ENCODE data around the gene CACNA2D4.

Gene CACNA2D4

DNA sequence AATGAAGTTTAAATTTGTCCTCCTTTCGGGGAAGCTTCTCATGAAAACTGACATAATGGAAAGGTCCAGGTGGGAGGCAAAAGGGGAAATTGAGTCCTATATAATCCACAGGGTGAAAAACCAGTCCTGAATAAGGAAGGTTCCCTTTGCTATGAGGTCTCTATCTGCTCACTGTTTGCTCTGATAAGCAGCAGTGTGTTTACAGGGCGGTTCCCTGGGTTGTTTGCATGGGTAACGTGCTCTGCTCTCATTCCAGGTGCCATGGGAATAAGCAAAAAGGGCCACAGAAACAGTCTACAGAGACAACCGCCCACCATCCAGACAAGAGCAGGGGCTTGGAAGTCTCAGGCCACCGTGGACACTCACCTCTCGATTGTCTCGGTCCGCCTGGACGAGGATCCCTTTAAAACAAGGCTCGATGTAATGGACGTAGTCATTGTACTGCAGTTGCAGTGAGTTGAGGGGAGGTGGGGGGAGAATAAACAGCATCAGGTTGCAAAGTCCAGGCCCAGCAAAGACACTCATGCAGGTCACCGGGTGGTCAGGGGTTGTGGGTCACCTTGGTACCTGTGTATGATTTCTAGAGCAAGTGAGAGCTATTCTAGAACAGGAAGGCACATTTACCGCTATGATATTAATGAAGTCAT lies 32.7 kb downstream of the CACNA2D4 start:
- DNase-seq, result peak; percentile 61

- no peak for DNase-seq
Measured at GRCh38 chr12:1885082-1885596, 33.3 kb downstream of the CACNA2D4 start.

GRCh38 chr12:1884651-1885050 lies 33.8 kb downstream of the CACNA2D4 start:
- DNase-seq, result no peak

GRCh38 chr12:1883513-1883912 lies 34.9 kb downstream of the CACNA2D4 start:
- no peak for DNase-seq

DNA sequence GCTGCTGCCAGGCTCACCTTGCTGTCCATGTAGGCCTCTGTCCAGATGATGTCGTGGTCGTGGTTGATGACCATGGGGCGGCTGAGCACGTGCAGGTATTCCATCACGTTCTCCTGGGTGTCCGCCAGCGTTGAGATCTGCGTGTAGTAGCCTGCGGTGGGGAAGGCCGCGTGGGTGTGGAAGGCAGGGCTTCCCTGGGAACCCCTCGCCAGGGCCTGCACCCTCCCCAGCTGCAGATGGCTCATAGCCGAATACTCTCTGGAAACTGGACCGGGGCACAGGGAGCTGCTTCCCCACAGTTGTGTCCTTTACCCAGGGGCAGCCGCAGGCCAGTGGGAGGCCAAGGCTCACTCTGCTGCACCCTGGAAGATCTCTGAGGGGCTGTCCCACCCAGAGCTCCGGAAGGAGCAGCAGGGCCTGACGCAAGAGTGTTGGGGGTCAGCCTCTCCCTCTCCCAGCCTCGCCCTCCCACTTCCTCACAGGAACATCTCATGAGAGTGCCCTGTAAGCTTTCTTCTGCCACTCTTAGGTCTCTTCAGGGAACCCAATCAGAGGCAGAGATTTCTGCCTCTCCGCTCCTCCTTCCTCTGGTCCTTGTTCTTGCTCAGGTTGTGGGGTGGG lies 35.5 kb downstream of the CACNA2D4 start:
- DNase-seq, result no peak

DNA sequence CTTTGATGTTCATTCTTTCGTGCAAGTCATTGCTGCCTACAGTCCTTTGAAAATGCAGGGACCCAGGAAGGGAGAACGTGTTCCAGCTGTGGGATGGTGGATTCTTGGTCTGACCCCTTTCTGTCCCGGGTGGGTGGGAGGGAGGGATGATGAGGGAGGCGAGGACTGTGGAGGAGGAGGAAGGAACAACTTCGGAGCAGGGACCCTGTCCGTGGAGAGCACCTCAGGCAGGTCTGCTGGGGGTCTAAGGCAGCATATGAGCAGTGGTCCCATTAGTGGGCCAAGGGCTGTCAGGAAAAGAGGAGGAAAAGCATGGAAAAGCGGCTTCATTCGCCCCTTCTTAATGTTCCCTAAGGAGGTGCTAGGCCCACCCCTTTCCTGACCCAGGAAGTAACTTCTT lies 36.0 kb downstream of the CACNA2D4 start:
- no peak for DNase-seq

GRCh38 chr12:1881936-1882335 lies 36.5 kb downstream of the CACNA2D4 start:
- no peak for DNase-seq

- DNase-seq, result no peak
Measured at GRCh38 chr12:1881301-1881700, 37.2 kb downstream of the CACNA2D4 start.

- no peak for DNase-seq
Measured at GRCh38 chr12:1880876-1881275, 37.6 kb downstream of the CACNA2D4 start.

DNA sequence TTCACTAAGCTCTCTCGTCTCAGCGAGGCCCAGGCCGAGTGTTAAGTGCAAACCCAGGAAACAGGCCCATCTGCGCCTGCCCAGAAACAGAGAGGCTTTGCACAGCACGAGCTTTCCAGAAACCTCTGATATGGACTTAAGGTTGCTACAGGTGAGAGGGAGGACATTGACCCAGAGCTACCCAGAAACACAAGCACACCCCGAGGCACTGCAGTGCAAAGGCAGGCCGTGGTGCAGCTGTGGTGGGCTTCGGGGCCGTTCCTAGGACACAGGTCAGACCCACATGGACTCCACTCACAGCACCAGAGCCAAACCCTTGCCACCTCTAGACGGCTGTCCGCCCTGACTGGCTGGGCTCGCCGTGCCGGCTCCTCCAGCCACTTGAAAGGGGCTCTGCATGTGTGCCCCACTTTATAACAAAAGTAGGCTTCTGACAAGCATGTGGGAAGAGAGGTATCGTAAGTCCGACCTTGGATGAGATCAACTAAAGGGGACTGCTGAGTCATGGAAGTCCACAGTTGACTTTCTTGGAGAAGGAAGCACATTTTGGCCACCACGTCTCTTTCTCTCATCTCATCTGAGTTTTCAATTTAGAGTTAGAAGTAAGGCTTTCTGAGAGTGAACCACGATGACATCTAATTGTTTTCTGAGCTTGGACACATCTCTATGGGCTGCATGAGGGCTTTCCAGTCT lies 38.2 kb downstream of the CACNA2D4 start:
- no peak for DNase-seq

GRCh38 chr12:1879633-1880032 lies 38.8 kb downstream of the CACNA2D4 start:
- DNase-seq, result no peak

- no peak for DNase-seq
Measured at GRCh38 chr12:1878695-1879094, 39.8 kb downstream of the CACNA2D4 start.

DNA sequence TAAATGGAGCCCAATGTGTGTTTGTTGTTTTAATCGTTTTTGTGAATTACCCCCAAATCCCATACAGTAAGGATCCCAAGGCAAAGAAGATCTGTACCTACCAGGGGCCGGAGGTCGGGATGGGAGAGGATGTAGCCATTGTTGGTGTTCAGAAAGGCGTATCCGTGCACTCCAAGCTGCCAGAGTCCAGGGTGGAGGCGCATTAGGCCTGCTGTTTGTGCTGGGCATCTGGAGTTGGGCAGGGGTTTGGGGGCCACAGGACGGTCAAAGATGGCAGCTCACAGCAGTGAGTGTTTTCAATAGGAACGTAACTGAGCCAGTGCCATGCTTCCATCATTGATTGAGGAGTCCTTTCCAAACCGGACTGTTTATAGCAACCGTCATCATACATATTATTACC lies 40.2 kb downstream of the CACNA2D4 start:
- no peak for DNase-seq

DNA sequence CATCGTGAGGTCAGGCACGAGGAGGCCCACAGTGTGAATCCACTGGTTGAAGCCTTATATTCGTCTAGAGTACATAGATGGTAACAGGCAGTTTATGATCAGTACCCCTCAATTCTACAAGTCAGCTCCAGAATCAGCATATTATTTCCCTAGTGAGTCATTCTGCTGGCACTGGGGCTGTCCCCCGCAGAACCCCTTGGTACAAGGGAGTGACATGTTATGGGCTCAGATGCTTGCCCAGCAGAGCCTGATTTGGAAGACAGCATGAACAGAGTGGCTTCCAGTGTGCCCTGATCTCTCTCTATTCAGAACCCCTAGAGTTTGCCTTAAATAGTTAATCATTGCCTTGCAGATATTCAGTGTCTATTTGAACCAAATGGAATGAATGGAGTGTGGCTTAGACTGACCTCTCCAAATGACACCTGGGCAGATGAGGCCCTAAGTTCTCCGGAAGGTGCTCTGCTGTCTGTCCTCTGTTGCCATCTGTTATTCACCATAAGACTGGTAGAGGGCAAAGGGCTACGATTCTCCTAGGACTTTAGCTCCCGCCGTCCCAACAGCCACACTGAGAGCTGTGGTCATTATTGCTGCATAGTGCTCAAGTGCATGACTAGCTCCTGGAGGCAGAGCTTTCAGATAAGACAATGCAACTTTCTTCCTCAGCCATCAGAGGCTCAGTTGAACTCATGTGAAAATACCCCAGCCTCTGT lies 41.1 kb downstream of the CACNA2D4 start:
- no peak for DNase-seq

GRCh38 chr12:1876086-1876485 lies 42.4 kb downstream of the CACNA2D4 start:
- no peak for DNase-seq

GRCh38 chr12:1875608-1876007 lies 42.8 kb downstream of the CACNA2D4 start:
- no peak for DNase-seq

DNA sequence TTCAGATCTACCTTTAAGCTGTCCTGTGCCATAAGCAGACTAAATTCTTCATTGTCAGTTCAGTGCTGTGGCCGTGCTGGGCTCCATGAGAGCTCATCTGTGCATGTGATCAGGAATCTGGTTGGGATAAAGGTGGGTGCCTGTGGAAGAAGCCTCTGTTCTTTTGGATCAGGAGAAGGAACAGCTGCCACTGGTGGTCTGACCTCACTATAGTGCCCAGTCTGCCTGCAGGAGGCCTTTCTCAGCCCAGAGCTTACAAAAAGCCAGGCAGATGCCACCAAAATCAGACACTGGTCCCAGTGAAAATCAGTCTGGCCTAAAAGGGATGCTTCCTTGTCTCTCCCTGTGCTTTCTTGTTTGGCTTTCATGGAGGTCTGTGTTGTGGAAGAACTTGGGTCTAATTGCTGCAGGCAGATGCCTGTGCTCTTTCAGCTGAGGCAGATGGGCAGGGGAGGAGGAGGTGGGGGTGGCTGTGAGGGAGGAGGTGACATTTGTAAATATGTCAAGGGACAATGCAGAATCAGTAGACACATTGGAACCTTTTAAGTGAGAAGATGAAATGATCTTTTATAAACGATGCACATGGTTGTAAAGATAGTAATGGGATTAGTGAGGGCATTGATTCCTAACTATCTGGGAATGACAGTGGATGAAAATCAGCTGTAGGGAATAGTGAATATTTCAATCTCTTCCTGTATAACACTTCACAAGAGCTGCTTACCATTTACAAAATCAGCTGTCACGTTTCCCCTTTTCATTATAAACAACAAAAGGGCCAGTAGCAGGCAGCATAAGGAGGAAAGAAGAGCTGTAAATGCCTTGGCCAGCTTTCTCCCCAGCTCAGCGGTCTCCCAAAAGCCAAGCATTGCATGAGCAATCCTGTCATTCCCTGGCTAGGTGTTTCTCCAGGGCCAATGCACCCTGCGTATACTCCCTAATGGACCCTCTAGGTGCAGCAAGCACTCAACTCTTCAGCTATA lies 44.6 kb downstream of the CACNA2D4 start:
- DNase-seq, result no peak

GRCh38 chr12:1872448-1872847 lies 46.0 kb downstream of the CACNA2D4 start:
- DNase-seq, result no peak

DNA sequence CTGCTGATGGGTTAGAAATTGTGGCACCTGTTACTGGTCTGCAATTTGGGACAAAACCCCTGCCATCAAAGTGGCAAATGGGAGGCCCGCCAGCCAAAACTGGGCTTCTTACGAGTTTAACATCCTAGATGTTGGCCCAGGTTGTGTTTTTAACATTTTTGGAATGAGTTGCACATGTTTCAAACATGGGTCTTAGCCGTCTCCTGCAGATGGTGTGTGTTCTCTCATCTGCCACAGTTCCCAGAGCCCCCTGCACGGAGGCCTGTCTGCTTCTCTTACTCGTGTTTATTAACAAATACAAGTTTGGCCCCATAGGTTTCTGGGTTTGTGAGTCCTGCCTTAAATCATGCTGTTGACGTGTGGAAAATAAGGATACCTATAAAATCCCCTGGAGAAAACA lies 46.5 kb downstream of the CACNA2D4 start:
- DNase-seq, result no peak

DNA sequence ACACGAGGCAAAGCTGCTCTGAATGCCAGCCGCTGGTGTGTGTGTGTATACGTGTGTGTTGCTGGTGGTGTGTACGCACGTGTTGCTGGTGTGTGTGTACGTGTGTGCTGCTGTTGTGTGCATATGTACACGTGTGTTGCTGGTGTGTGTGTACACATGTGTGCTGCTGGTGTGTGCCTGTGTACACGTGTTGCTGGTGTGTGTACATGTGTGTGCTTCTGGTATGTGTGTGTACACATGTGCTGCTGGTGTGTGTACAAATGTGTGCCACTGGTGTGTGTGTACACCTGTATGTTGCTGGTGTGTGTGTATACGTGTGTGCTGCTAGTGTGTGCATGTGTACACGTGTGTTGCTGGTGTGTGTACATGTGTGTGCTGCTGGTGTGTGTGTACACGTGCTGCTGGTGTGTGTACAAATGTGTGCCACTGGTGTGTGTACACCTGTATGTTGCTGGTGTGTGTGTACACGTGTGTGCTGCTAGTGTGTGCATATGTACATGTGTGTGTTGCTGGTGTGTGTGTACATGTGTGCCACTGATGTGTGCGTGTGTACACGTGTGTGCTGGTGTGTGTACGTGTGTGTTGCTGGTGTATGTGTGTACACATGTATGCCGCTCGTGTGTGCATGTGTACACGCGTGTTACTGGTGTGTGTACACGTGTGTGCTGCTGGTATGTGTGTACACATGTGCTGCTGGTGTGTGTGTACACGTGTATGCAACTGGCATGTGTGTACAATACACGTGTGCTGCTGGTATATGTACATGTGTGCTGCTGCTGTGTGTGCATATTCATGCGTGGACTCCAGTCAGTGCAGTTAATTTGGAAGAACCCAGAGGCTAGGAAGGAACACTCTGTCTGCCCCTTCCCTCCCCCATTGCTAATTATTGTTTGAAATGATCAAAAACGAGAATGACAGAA lies 47.2 kb downstream of the CACNA2D4 start:
- DNase-seq, result no peak

DNA sequence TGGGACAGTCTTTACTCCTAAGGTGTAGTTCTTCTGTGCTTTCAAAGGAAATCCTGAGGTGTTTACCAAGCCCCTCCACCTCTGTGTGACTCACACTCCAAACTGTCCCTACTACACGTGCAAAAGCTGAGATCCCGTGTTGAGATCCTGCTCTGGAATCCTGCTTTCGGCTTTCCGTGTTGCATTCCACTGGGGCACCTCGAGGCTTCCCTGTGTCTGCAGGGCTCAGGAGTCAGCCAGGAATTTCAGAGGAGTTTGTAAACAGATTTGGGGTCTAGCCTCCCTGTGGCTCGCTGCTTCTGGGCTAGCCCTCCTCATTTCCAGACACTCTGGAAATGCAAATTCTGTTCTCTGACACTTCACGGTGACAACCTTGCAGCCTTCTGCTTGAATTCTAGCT lies 48.4 kb downstream of the CACNA2D4 start:
- no peak for DNase-seq
